PC-9 (cell line): ENCODE measurements around the gene GPHN.

Experiments
- CTCF ChIP-seq: fragments of 200-600 bp; sonication (generic); conservative IDR thresholded peaks from 2 replicates; pipeline ENCODE4 v1.6.1; 2017; ENCODE audit warnings: mixed run types, antibody characterized with exemption, mild to moderate bottlenecking, moderate library complexity
- EZH2 ChIP-seq: fragments of 200-600 bp; sonication (generic); IDR thresholded peaks from 2 replicates; pipeline ENCODE4 v1.8.0; 2017; ENCODE audit warnings: antibody characterized with exemption, low read depth

GRCh38 chr14:66563731-66564130, 55.8 kb downstream of the GPHN start:
- TF ChIP-seq CTCF (no peak), EZH2 (no peak)
